Ishikawa (cell line): ENCODE results near the gene ZNRF2.

Experiments
- CEBPB ChIP-seq: IDR thresholded peaks from 2 replicates; pipeline ENCODE4 v1.6.1; 2012
- CREB1 ChIP-seq: IDR thresholded peaks from 2 replicates; pipeline ENCODE4 v1.6.1; 2012; ENCODE audit warnings: low read depth
- EGR1 ChIP-seq: IDR thresholded peaks from 2 replicates; pipeline ENCODE4 v1.6.1; 2012
- EP300 ChIP-seq: IDR thresholded peaks from 2 replicates; pipeline ENCODE4 v1.6.1; 2012; ENCODE audit warnings: borderline replicate concordance
- FOXM1 ChIP-seq: IDR thresholded peaks from 2 replicates; pipeline ENCODE4 v1.6.1; 2012; ENCODE audit warnings: low read depth, borderline replicate concordance
- NFIC ChIP-seq: IDR thresholded peaks from 2 replicates; pipeline ENCODE4 v1.6.1; 2012
- RAD21 ChIP-seq: IDR thresholded peaks from 2 replicates; pipeline ENCODE4 v1.6.1; 2012; ENCODE audit warnings: low read depth
- TAF1 ChIP-seq: IDR thresholded peaks from 2 replicates; pipeline ENCODE4 v1.6.1; 2012; ENCODE audit warnings: low read depth, mild to moderate bottlenecking
- TCF12 ChIP-seq: IDR thresholded peaks from 2 replicates; pipeline ENCODE4 v1.6.1; 2012; ENCODE audit warnings: low read depth
- TEAD4 ChIP-seq: IDR thresholded peaks from 2 replicates; pipeline ENCODE4 v1.6.1; 2012
- YY1 ChIP-seq: IDR thresholded peaks from 2 replicates; pipeline ENCODE4 v1.6.1; 2012; ENCODE audit warnings: low read depth
- ZBTB7A ChIP-seq: IDR thresholded peaks from 2 replicates; pipeline ENCODE4 v1.6.1; 2012; ENCODE audit warnings: low read depth
- TF ChIP-seq, protein P1 (sequence below): IDR thresholded peaks from 2 replicates; pipeline ENCODE4 v1.6.1; 2012
- TF ChIP-seq, protein P2 (sequence below): IDR thresholded peaks from 2 replicates; pipeline ENCODE4 v1.6.1; 2012; ENCODE audit warnings: low read depth, mild to moderate bottlenecking
- TF ChIP-seq, protein P3 (sequence below): IDR thresholded peaks from 2 replicates; pipeline ENCODE4 v1.6.1; 2012

ZNRF2 gene

DNA sequence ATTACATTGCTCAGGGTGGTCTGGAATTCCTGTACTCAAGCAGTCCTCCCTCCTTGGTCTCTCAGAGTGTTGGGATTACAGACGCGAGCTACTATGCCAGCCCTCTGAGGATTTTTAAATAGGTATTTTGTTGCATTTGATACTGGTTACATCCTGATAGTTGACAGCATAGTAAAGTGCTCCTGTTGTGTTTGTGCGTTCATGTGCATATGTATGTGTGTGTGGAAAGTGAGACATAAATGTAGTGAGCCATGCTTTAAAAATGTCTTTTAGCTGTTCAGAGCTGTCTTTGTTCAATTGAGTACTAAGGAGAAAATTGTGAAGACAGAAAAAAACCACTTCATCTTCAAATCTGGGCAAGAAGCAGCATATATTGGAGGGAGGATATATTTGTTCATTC lies 27.8 kb downstream of the ZNRF2 start:
- TF ChIP-seq ZBTB7A (no peak), FOXM1 (no peak), CEBPB (no peak), NFIC (no peak), RAD21 (no peak)
- TF ChIP-seq, protein P1, sequence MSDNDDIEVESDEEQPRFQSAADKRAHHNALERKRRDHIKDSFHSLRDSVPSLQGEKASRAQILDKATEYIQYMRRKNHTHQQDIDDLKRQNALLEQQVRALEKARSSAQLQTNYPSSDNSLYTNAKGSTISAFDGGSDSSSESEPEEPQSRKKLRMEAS: no peak
- TF ChIP-seq, protein P2, sequence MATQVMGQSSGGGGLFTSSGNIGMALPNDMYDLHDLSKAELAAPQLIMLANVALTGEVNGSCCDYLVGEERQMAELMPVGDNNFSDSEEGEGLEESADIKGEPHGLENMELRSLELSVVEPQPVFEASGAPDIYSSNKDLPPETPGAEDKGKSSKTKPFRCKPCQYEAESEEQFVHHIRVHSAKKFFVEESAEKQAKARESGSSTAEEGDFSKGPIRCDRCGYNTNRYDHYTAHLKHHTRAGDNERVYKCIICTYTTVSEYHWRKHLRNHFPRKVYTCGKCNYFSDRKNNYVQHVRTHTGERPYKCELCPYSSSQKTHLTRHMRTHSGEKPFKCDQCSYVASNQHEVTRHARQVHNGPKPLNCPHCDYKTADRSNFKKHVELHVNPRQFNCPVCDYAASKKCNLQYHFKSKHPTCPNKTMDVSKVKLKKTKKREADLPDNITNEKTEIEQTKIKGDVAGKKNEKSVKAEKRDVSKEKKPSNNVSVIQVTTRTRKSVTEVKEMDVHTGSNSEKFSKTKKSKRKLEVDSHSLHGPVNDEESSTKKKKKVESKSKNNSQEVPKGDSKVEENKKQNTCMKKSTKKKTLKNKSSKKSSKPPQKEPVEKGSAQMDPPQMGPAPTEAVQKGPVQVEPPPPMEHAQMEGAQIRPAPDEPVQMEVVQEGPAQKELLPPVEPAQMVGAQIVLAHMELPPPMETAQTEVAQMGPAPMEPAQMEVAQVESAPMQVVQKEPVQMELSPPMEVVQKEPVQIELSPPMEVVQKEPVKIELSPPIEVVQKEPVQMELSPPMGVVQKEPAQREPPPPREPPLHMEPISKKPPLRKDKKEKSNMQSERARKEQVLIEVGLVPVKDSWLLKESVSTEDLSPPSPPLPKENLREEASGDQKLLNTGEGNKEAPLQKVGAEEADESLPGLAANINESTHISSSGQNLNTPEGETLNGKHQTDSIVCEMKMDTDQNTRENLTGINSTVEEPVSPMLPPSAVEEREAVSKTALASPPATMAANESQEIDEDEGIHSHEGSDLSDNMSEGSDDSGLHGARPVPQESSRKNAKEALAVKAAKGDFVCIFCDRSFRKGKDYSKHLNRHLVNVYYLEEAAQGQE: no peak

DNA sequence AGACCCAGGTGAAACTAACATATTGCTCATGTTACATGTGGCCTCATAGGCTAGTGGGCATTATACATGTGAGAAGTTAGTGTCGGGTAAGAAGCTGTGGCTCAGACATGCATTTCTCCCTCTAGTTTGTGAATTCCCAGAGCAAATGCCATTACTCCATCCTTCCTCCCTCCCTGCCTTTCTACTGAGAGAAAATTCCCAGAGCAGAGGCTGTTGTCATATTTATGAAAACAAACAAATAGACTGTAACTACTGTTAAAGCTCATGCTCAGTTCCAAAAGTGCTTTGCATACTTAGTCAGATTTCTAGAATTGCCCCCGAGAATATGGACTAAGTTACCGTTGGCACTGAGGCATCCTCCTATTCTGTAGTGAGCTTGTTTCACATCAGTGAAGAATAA lies 29.0 kb downstream of the ZNRF2 start:
- TF ChIP-seq TEAD4 (no peak), ZBTB7A (no peak), EGR1 (no peak), YY1 (no peak), CREB1 (no peak), CEBPB (no peak), NFIC (no peak), FOXM1 (no peak)
- TF ChIP-seq, protein P1: no peak
- TF ChIP-seq, protein P3, sequence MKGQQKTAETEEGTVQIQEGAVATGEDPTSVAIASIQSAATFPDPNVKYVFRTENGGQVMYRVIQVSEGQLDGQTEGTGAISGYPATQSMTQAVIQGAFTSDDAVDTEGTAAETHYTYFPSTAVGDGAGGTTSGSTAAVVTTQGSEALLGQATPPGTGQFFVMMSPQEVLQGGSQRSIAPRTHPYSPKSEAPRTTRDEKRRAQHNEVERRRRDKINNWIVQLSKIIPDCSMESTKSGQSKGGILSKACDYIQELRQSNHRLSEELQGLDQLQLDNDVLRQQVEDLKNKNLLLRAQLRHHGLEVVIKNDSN: no peak

DNA sequence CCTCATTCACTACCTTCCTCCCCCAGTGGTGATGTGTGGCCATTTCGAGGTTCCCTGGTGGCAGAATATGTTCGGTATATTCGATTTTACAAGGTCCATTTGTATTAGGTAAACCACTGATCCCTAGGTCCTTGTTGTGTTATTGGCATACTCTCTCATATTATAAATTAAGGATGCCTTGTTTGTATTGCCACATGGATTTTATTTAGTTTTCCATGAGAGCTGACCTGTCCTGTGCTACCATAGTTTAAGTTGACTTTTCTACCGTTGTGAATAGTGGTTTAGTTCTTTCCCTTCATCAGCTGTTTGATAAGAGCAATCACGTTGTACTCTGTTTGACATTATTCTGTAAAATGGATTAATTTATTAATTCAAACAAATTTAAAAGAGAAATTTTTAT lies 29.4 kb downstream of the ZNRF2 start:
- TF ChIP-seq CREB1: no peak
- no peak for TF ChIP-seq TCF12
- TF ChIP-seq TAF1: no peak
- TF ChIP-seq RAD21: no peak
- TF ChIP-seq, protein P3: no peak
- no peak for TF ChIP-seq TEAD4
- no peak for TF ChIP-seq CEBPB
- TF ChIP-seq FOXM1: no peak
- no peak for TF ChIP-seq NFIC
- TF ChIP-seq, protein P1: no peak
- TF ChIP-seq ZBTB7A: no peak
- TF ChIP-seq YY1: no peak
- TF ChIP-seq, protein P2: no peak
- no peak for TF ChIP-seq EP300
- no peak for TF ChIP-seq EGR1

DNA sequence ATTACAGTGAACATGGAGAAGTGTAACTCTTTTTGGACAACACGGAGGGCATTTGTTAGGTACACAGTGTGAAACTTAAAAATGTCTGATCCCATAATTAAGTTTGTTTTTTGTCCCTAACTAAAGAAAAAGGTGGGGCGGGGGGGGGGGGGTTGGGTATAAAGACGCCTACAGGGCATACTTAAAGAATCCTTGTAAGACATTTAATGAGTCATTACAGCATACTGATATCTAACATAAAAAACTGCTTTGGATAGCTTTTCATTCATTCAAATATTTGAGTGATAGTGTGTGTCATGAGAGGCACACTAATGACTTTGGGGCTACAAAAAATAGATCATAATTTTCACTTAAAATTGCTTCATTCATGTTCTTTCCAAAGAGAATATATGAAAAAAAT lies 31.2 kb downstream of the ZNRF2 start:
- TF ChIP-seq ZBTB7A (no peak), TAF1 (no peak), RAD21 (no peak)
- TF ChIP-seq, protein P1: no peak
- TF ChIP-seq, protein P2: no peak

DNA sequence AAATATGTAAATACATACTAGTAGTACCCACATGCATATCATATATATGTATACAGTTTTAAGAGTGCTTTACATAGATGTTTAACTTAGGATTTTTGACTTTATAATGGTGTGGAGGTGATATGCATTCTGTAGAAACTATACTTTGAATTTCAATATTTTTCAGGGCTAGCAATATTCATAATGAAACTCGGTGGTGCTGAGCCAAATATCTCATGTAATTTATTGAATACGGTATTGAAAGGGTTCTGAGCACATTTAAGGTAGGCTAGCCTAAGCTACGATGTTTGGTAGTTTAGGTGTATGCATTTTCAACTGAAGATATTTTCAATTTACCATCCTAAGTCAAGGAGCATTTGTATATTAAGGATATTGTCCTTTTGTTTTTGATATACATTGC lies 36.0 kb downstream of the ZNRF2 start:
- TF ChIP-seq CREB1: no peak
- no peak for TF ChIP-seq TAF1
- TF ChIP-seq, protein P1: no peak
- TF ChIP-seq, protein P3: no peak
